ENCODE results near the gene HPCA.

Gene HPCA

DNA sequence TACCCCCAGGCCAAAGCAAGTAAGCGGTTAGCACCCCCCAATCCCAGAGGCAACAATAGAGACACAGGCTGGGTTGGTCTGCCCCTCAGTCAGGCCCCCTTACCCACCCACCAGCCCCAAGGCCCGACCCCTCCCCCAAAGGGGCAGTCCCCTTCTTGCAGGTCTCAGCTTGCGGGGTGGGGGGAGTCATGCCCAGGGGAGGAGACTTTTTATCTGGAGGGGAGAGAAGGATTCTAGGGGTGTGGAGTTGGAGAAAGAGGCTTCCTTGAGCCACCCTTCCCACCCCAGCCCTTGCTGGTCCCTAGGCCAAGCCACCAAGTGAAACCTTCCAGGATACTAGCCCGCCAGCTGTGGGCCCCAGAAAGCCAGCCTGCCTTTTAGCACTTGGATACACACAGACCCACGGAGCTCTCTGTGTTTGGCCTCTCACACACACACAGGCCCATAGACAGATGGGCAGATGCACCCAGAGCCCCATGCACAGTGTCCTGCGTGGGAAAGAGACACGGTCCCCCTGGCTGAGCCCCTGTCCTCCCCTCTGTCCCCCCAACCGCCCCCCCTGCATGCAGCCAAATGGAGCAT lies 7.8 kb downstream of the HPCA start:
- TF ChIP-seq EGR1 (IDR thresholded peaks at IDR 0.05), result no peak
- TF ChIP-seq, protein P1, sequence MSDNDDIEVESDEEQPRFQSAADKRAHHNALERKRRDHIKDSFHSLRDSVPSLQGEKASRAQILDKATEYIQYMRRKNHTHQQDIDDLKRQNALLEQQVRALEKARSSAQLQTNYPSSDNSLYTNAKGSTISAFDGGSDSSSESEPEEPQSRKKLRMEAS (IDR thresholded peaks at IDR 0.05), result no peak
- TF ChIP-seq CREB1 (IDR thresholded peaks at IDR 0.05; ENCODE audit: low read depth), result no peak
- no peak for TF ChIP-seq TAF1 (IDR thresholded peaks at IDR 0.05; ENCODE audit: low read depth)
- TF ChIP-seq, protein P2, sequence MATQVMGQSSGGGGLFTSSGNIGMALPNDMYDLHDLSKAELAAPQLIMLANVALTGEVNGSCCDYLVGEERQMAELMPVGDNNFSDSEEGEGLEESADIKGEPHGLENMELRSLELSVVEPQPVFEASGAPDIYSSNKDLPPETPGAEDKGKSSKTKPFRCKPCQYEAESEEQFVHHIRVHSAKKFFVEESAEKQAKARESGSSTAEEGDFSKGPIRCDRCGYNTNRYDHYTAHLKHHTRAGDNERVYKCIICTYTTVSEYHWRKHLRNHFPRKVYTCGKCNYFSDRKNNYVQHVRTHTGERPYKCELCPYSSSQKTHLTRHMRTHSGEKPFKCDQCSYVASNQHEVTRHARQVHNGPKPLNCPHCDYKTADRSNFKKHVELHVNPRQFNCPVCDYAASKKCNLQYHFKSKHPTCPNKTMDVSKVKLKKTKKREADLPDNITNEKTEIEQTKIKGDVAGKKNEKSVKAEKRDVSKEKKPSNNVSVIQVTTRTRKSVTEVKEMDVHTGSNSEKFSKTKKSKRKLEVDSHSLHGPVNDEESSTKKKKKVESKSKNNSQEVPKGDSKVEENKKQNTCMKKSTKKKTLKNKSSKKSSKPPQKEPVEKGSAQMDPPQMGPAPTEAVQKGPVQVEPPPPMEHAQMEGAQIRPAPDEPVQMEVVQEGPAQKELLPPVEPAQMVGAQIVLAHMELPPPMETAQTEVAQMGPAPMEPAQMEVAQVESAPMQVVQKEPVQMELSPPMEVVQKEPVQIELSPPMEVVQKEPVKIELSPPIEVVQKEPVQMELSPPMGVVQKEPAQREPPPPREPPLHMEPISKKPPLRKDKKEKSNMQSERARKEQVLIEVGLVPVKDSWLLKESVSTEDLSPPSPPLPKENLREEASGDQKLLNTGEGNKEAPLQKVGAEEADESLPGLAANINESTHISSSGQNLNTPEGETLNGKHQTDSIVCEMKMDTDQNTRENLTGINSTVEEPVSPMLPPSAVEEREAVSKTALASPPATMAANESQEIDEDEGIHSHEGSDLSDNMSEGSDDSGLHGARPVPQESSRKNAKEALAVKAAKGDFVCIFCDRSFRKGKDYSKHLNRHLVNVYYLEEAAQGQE (IDR thresholded peaks at IDR 0.05; ENCODE audit: low read depth), result no peak
- TF ChIP-seq ZBTB7A (IDR thresholded peaks at IDR 0.05; ENCODE audit: low read depth), result no peak
- no peak for TF ChIP-seq TCF12 (IDR thresholded peaks at IDR 0.05; ENCODE audit: low read depth)
- no peak for TF ChIP-seq RAD21 (IDR thresholded peaks at IDR 0.05; ENCODE audit: low read depth)
- no peak for TF ChIP-seq FOXM1 (IDR thresholded peaks at IDR 0.05; ENCODE audit: borderline replicate concordance, low read depth)
- TF ChIP-seq, protein P3, sequence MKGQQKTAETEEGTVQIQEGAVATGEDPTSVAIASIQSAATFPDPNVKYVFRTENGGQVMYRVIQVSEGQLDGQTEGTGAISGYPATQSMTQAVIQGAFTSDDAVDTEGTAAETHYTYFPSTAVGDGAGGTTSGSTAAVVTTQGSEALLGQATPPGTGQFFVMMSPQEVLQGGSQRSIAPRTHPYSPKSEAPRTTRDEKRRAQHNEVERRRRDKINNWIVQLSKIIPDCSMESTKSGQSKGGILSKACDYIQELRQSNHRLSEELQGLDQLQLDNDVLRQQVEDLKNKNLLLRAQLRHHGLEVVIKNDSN (IDR thresholded peaks at IDR 0.05), result no peak
- no peak for TF ChIP-seq NFIC (IDR thresholded peaks at IDR 0.05)
- TF ChIP-seq EP300 (IDR thresholded peaks at IDR 0.05; ENCODE audit: borderline replicate concordance), result no peak
- TF ChIP-seq CEBPB (IDR thresholded peaks at IDR 0.05), result no peak
- no peak for TF ChIP-seq TEAD4 (IDR thresholded peaks at IDR 0.05)
- no peak for TF ChIP-seq YY1 (IDR thresholded peaks at IDR 0.05; ENCODE audit: low read depth)

DNA sequence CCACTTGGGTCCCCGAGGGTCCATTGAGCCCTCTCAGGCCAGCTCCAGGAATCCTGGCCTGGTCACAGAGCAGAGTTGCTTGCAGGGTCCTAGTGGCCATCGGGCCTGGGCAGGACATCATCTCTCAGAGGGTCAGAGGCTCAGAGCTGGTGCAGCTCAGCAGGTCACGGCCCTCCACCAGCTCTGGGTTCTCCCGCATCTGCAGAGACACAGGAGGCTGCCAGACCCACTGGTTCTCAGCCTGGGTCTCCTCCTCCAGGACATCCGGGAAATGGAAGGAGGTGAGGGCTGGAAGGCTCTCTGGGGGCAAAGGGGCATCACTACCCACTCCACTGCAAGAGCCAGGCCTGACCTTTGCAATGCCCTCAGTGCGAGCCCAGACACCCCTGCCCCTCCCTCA lies 8.4 kb downstream of the HPCA start:
- TF ChIP-seq NFIC (IDR thresholded peaks at IDR 0.05) (no peak), CREB1 (IDR thresholded peaks at IDR 0.05; ENCODE audit: low read depth) (no peak), RAD21 (IDR thresholded peaks at IDR 0.05; ENCODE audit: low read depth) (no peak), TEAD4 (IDR thresholded peaks at IDR 0.05) (no peak), TCF12 (IDR thresholded peaks at IDR 0.05; ENCODE audit: low read depth) (no peak), EGR1 (IDR thresholded peaks at IDR 0.05) (no peak), ZBTB7A (IDR thresholded peaks at IDR 0.05; ENCODE audit: low read depth) (no peak), YY1 (IDR thresholded peaks at IDR 0.05; ENCODE audit: low read depth) (no peak), FOXM1 (IDR thresholded peaks at IDR 0.05; ENCODE audit: borderline replicate concordance, low read depth) (no peak), CEBPB (IDR thresholded peaks at IDR 0.05) (no peak), TAF1 (IDR thresholded peaks at IDR 0.05; ENCODE audit: low read depth) (no peak), EP300 (IDR thresholded peaks at IDR 0.05; ENCODE audit: borderline replicate concordance) (no peak)
- TF ChIP-seq, protein P3 (IDR thresholded peaks at IDR 0.05), result no peak
- TF ChIP-seq, protein P1 (IDR thresholded peaks at IDR 0.05), result no peak

DNA sequence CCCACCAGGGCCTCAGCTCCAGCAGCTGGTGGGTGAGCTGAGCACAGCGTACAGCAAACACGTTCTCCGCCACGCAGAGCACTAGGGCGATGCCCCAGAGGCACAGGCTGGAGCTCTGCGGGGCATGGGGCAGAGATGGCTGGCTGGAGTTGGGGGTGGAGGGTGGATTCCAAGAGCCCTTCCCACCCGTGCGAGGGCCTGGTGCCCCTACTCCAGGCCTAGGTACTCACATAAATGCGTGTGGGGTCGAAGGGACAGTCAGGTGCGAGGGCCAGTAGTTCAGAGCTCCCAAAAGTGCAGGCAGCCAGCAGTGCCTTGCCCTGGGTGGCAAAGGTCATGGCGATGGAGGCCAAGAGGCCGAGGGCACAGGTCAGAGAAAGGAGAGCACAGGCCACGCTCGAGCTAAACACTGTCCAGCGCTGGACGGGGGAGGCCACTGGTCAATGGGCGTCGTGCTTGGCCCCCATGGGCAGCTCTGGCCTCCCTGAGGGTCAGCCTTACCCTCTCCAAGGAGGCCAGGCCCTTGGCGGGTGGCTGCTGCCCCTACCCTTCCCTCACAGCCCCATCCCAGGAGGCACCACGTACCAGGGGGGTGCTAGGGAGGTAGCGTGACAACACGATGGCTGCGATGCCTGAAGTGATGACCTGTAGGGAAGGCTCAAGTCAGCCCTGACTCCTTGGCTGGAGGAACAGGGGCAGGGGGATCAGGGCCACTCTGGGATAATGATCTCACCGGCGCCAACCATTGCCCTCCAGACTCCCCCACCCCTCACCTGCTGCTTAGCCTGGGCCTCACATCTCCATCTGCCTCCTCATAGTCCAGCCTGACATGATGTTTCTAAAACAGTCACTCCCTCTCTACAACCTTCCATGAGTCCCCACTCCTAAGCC lies 9.3 kb downstream of the HPCA start:
- TF ChIP-seq CEBPB (IDR thresholded peaks at IDR 0.05) (no peak), NFIC (IDR thresholded peaks at IDR 0.05) (no peak), RAD21 (IDR thresholded peaks at IDR 0.05; ENCODE audit: low read depth) (no peak), ZBTB7A (IDR thresholded peaks at IDR 0.05; ENCODE audit: low read depth) (no peak), EP300 (IDR thresholded peaks at IDR 0.05; ENCODE audit: borderline replicate concordance) (no peak), EGR1 (IDR thresholded peaks at IDR 0.05) (no peak)
- TF ChIP-seq, protein P2 (IDR thresholded peaks at IDR 0.05; ENCODE audit: low read depth), result no peak

DNA sequence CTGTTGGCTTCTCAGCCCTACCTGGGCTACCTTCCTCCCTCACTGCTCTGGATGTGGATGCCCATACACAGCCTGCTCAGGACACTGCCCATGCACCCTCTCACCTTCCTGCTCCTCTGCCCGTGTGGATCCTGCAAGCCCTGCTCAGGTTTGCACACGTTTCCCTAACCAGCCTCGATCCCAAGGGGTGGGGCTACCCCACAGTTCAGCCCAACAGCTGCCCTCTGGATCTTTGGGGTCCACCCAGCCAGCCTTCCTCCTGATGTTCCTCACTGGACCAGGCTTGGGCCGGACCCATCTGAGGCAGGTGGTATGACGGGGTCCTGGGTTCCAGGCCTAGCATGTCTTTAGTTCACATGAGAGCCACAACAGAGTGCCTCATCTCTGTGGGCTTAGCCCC lies 10.2 kb downstream of the HPCA start:
- no peak for TF ChIP-seq CREB1 (IDR thresholded peaks at IDR 0.05; ENCODE audit: low read depth)
- TF ChIP-seq, protein P1 (IDR thresholded peaks at IDR 0.05), result no peak
- no peak for TF ChIP-seq CEBPB (IDR thresholded peaks at IDR 0.05)
- TF ChIP-seq ZBTB7A (IDR thresholded peaks at IDR 0.05; ENCODE audit: low read depth), result no peak
- TF ChIP-seq TAF1 (IDR thresholded peaks at IDR 0.05; ENCODE audit: low read depth), result no peak
- no peak for TF ChIP-seq FOXM1 (IDR thresholded peaks at IDR 0.05; ENCODE audit: borderline replicate concordance, low read depth)
- TF ChIP-seq TEAD4 (IDR thresholded peaks at IDR 0.05), result no peak

All from Ishikawa (cell line).